ENCODE data around the gene PKNOX1.
"Not testable (repeated sequence)": the region's sequence is repeated elsewhere in the genome, so short reads cannot be mapped to it uniquely, and the experiment has no call there.

DNA sequence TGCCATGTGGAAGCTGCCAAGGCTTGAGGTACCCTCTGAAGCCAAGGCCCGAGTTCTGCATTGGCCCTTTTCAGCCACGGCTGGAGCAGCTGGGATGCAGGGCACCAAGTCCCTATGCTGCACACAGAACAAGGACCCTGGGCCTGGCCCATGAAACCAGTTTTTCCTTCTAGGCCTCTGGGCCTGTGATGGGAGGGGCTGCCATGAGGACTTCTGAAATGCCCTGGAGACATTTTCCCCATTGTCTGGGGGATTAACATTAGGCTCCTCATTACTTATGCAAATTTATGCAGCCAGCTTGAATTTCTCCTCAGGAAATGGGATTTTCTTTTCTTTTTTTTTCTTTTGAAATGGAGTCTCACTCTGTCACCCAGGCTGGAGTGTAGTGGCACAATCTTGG, 24.8 kb downstream of the PKNOX1 start:
- TF ChIP-seq TCF4 (CRISPR knock-in tag; IDR thresholded peaks at IDR 0.05; ENCODE audit: borderline replicate concordance); ZFP30 (CRISPR knock-in tag; IDR thresholded peaks at IDR 0.05); ZFP3 (CRISPR knock-in tag; IDR thresholded peaks at IDR 0.05); OSR1 (CRISPR knock-in tag; IDR thresholded peaks at IDR 0.05); TOX (CRISPR knock-in tag; IDR thresholded peaks at IDR 0.05; ENCODE audit: borderline replicate concordance); ZNF8 (CRISPR knock-in tag; IDR thresholded peaks at IDR 0.05); ARNTL (CRISPR knock-in tag; IDR thresholded peaks at IDR 0.05; ENCODE audit: borderline replicate concordance, low read depth); ISL1 (CRISPR knock-in tag; IDR thresholded peaks at IDR 0.05); SNAI2 (CRISPR knock-in tag; IDR thresholded peaks at IDR 0.05): not testable (repeated sequence)
- TF ChIP-seq, protein P1, sequence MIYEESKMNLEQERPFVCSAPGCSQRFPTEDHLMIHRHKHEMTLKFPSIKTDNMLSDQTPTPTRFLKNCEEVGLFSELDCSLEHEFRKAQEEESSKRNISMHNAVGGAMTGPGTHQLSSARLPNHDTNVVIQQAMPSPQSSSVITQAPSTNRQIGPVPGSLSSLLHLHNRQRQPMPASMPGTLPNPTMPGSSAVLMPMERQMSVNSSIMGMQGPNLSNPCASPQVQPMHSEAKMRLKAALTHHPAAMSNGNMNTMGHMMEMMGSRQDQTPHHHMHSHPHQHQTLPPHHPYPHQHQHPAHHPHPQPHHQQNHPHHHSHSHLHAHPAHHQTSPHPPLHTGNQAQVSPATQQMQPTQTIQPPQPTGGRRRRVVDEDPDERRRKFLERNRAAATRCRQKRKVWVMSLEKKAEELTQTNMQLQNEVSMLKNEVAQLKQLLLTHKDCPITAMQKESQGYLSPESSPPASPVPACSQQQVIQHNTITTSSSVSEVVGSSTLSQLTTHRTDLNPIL (CRISPR knock-in tag; IDR thresholded peaks at IDR 0.05; ENCODE audit: low read depth): not testable (repeated sequence)
- TF ChIP-seq, protein P2, sequence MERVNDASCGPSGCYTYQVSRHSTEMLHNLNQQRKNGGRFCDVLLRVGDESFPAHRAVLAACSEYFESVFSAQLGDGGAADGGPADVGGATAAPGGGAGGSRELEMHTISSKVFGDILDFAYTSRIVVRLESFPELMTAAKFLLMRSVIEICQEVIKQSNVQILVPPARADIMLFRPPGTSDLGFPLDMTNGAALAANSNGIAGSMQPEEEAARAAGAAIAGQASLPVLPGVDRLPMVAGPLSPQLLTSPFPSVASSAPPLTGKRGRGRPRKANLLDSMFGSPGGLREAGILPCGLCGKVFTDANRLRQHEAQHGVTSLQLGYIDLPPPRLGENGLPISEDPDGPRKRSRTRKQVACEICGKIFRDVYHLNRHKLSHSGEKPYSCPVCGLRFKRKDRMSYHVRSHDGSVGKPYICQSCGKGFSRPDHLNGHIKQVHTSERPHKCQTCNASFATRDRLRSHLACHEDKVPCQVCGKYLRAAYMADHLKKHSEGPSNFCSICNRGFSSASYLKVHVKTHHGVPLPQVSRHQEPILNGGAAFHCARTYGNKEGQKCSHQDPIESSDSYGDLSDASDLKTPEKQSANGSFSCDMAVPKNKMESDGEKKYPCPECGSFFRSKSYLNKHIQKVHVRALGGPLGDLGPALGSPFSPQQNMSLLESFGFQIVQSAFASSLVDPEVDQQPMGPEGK (CRISPR knock-in tag; IDR thresholded peaks at IDR 0.05; ENCODE audit: borderline replicate concordance): not testable (repeated sequence)
